OCI-LY1 (cell line): ENCODE measurements around the gene EFHC2.

Source experiments
- H2AFZ ChIP-seq: fragments of 200-600 bp; sonication (generic), shearing (Covaris generic); 2 replicates; pipeline ENCODE4 v1.6.0; 2014; ENCODE audit warnings: antibody characterized with exemption, mild to moderate bottlenecking, low read length
- H3F3A ChIP-seq: fragments of 200-600 bp; sonication (generic), shearing (Covaris generic); 2 replicates; pipeline ENCODE4 v1.6.0; 2014; ENCODE audit warnings: mild to moderate bottlenecking, antibody characterized with exemption, low read length, moderate library complexity; ENCODE audit not compliant: insufficient read depth
- H3K27ac ChIP-seq: fragments of 200-600 bp; sonication (generic); 2 replicates; pipeline ENCODE4 v1.5.1; 2014; ENCODE audit warnings: low read length, mixed run types, mild to moderate bottlenecking, low read depth; ENCODE audit not compliant: poor library complexity, severe bottlenecking
- H3K27me3 ChIP-seq: fragments of 200-600 bp; sonication (generic); 2 replicates; pipeline ENCODE4 v1.6.0; 2014; ENCODE audit warnings: antibody characterized with exemption, mild to moderate bottlenecking, low read length, moderate library complexity; ENCODE audit not compliant: insufficient read depth
- H3K36me3 ChIP-seq: fragments of 200-600 bp; sonication (generic); 2 replicates; pipeline ENCODE4 v1.6.1; 2014; ENCODE audit warnings: mild to moderate bottlenecking, antibody characterized with exemption, low read length, moderate library complexity, mixed read lengths; ENCODE audit not compliant: insufficient read depth
- H3K4me1 ChIP-seq: fragments of 200-600 bp; sonication (generic); 2 replicates; pipeline ENCODE4 v1.5.1; 2014; ENCODE audit warnings: mild to moderate bottlenecking, low read length, moderate library complexity; ENCODE audit not compliant: insufficient read depth, severe bottlenecking
- H3K4me2 ChIP-seq: fragments of 200-600 bp; sonication (generic), shearing (Covaris generic); 2 replicates; pipeline ENCODE4 v1.6.1; 2014; ENCODE audit warnings: low read length
- H3K4me3 ChIP-seq: fragments of 200-600 bp; sonication (generic); 2 replicates; pipeline ENCODE4 v1.5.1; 2014; ENCODE audit warnings: low read length, low read depth, mild to moderate bottlenecking, mixed read lengths; ENCODE audit not compliant: poor library complexity, severe bottlenecking
- H3K79me2 ChIP-seq: fragments of 200-600 bp; shearing (Covaris generic); 2 replicates; pipeline ENCODE4 v1.6.1; 2016; ENCODE audit warnings: mixed run types, low read length, mixed read lengths; ENCODE audit not compliant: insufficient read depth
- H3K9ac ChIP-seq: fragments of 200-600 bp; sonication (generic), shearing (Covaris generic); 2 replicates; pipeline ENCODE4 v1.6.1; 2014; ENCODE audit warnings: mild to moderate bottlenecking, low read length, mixed read lengths
- H3K9me2 ChIP-seq: fragments of 200-600 bp; sonication (generic), shearing (Covaris generic); 2 replicates; pipeline ENCODE4 v1.6.1; 2014; ENCODE audit warnings: low read depth, mild to moderate bottlenecking, low read length, mixed read lengths
- H3K9me3 ChIP-seq: fragments of 200-600 bp; shearing (Covaris generic); 2 replicates; pipeline ENCODE4 v1.6.1; 2014; ENCODE audit warnings: low read length, mixed read lengths
- H4K20me1 ChIP-seq: fragments of 200-600 bp; sonication (generic), shearing (Covaris generic); 2 replicates; pipeline ENCODE4 v1.6.0; 2016; ENCODE audit warnings: mild to moderate bottlenecking, low read length; ENCODE audit not compliant: insufficient read depth
- CTCF ChIP-seq: fragments of 200-600 bp; sonication (generic), shearing (Covaris generic); IDR thresholded peaks from 2 replicates; pipeline ENCODE4 v1.5.1; 2017; ENCODE audit warnings: mild to moderate bottlenecking, antibody characterized with exemption, low read length, moderate library complexity, mixed read lengths
- EZH2 ChIP-seq: fragments of 200-600 bp; sonication (generic), shearing (Covaris generic); IDR thresholded peaks from 2 replicates; pipeline ENCODE4 v1.8.0; 2017; ENCODE audit warnings: borderline replicate concordance, mixed run types, mild to moderate bottlenecking, antibody characterized with exemption, low read length, moderate library complexity, mixed read lengths

EFHC2 gene

GRCh38 chrX:44247468-44247867, 96.0 kb downstream of the EFHC2 start:
- Histone ChIP-seq H3K27ac (no peak overlapping the region), H3K4me1 (no peaks in the 10 kb centered on the region), H3K36me3 (no peaks in the 10 kb centered on the region), H3K79me2 (no peaks in the 10 kb centered on the region), H3K4me3 (no peak overlapping the region), H3K9me3 (no peaks in the 10 kb centered on the region), H3K9me2 (no peaks in the 10 kb centered on the region), H3K27me3 (no peaks in the 10 kb centered on the region), H2AFZ (no peak overlapping the region), H3K4me2 (no peak overlapping the region), H3K9ac (no peak overlapping the region), H3F3A (no peaks in the 10 kb centered on the region), H4K20me1 (no peaks in the 10 kb centered on the region)
- no peak for TF ChIP-seq CTCF
- TF ChIP-seq EZH2: no peak

GRCh38 chrX:44246826-44247225, 96.6 kb downstream of the EFHC2 start:
- no peaks in the 10 kb centered on the region for H3K4me1 ChIP-seq
- H3K9me3 ChIP-seq: no peaks in the 10 kb centered on the region
- H3K9me2 ChIP-seq: no peaks in the 10 kb centered on the region
- no peak overlapping the region for H3K4me3 ChIP-seq
- no peaks in the 10 kb centered on the region for H3K27me3 ChIP-seq
- H3K9ac ChIP-seq: no peak overlapping the region
- no peak overlapping the region for H3K27ac ChIP-seq
- no peaks in the 10 kb centered on the region for H3F3A ChIP-seq
- no peaks in the 10 kb centered on the region for H3K36me3 ChIP-seq
- H4K20me1 ChIP-seq: no peaks in the 10 kb centered on the region
- no peak overlapping the region for H2AFZ ChIP-seq
- H3K79me2 ChIP-seq: no peaks in the 10 kb centered on the region
- TF ChIP-seq EZH2 (no peak), CTCF (no peak)
- no peak overlapping the region for H3K4me2 ChIP-seq

- Histone ChIP-seq H2AFZ (no peak overlapping the region), H3K9me3 (no peaks in the 10 kb centered on the region)
- TF ChIP-seq CTCF: no peak
- TF ChIP-seq EZH2: no peak
These were observed 97.7 kb downstream of the EFHC2 start for GRCh38 chrX:44245733-44246132.

More at GRCh38 chrX:44245733-44246132, 97.7 kb downstream of the EFHC2 start:
- H3K4me1 ChIP-seq: no peaks in the 10 kb centered on the region
- H3K79me2 ChIP-seq: no peaks in the 10 kb centered on the region
- H3K9ac ChIP-seq: no peak overlapping the region
- no peak overlapping the region for H3K4me2 ChIP-seq
- H3K27me3 ChIP-seq: no peaks in the 10 kb centered on the region
- no peaks in the 10 kb centered on the region for H3F3A ChIP-seq
- no peaks in the 10 kb centered on the region for H3K9me2 ChIP-seq
- no peaks in the 10 kb centered on the region for H4K20me1 ChIP-seq
- no peak overlapping the region for H3K4me3 ChIP-seq
- no peak overlapping the region for H3K27ac ChIP-seq
- no peaks in the 10 kb centered on the region for H3K36me3 ChIP-seq
